Neuronal stem cell (in vitro differentiated cells): ENCODE measurements around the gene DENND2A.
A peak's percentile ranks its signal among the peaks of the same experiment; 100 is the strongest.
"Not testable (repeated sequence)": the region's sequence is repeated elsewhere in the genome, so short reads cannot be mapped to it uniquely, and the experiment has no call there.

Experiments
- DNase-seq: peaks from one replicate; pipeline ENCODE4 v3.0.0-alpha.2; 2013; ENCODE audit warnings: low spot score
- H2AFZ ChIP-seq: one replicate; pipeline ENCODE4 v1.6.1; 2013; ENCODE audit warnings: mild to moderate bottlenecking, low read length, inconsistent platforms
- H2AK5ac ChIP-seq: 2 replicates; pipeline ENCODE4 v1.6.1; 2013; ENCODE audit warnings: low read depth, mild to moderate bottlenecking, inconsistent platforms, low read length, moderate library complexity, mixed read lengths
- H2BK120ac ChIP-seq: 2 replicates; pipeline ENCODE4 v1.6.1; 2013; ENCODE audit warnings: low read depth, mild to moderate bottlenecking, inconsistent platforms, low read length, moderate library complexity, mixed read lengths
- H2BK12ac ChIP-seq: one replicate; pipeline ENCODE4 v1.6.1; 2013; ENCODE audit warnings: low read length, inconsistent platforms
- H2BK15ac ChIP-seq: 2 replicates; pipeline ENCODE4 v1.6.1; 2013; ENCODE audit warnings: mild to moderate bottlenecking, low read length, inconsistent platforms, mixed read lengths
- H2BK5ac ChIP-seq: one replicate; pipeline ENCODE4 v1.6.1; 2013; ENCODE audit warnings: inconsistent platforms, mild to moderate bottlenecking, low read length, moderate library complexity
- H3K14ac ChIP-seq: one replicate; pipeline ENCODE4 v1.6.1; 2013; ENCODE audit warnings: low read length, inconsistent platforms
- H3K18ac ChIP-seq: 2 replicates; pipeline ENCODE4 v1.6.1; 2013; ENCODE audit warnings: low read length, inconsistent platforms
- H3K23ac ChIP-seq: 2 replicates; pipeline ENCODE4 v1.6.1; 2013; ENCODE audit warnings: low read depth, mild to moderate bottlenecking, mixed read lengths, low read length, inconsistent platforms; ENCODE audit not compliant: poor library complexity
- H3K27ac ChIP-seq: replicated peaks from 3 replicates; pipeline ENCODE4 v1.5.1; 2013; ENCODE audit warnings: low read length, inconsistent platforms
- H3K27me3 ChIP-seq, 3 experiments: 2 replicates each; pipeline ENCODE4 v1.6.1; 2013; ENCODE audit warnings: low read length in 3 of 3, mild to moderate bottlenecking in 2 of 3, inconsistent platforms in 1 of 3, low read depth in 1 of 3, mixed read lengths in 1 of 3, moderate library complexity in 1 of 3; ENCODE audit not compliant: control insufficient read depth in 3 of 3, insufficient read depth in 3 of 3
- H3K36me3 ChIP-seq, 2 donors: replicated peaks in 1 of 2; 2 replicates each; pipeline ENCODE4 v1.6.1; 2013; ENCODE audit warnings: low read length in 2 of 2; ENCODE audit not compliant: control insufficient read depth in 2 of 2, insufficient read depth in 2 of 2
- H3K4ac ChIP-seq: 2 replicates; pipeline ENCODE4 v1.6.1; 2013; ENCODE audit warnings: inconsistent platforms, mild to moderate bottlenecking, low read length, moderate library complexity
- H3K4me1 ChIP-seq, 2 donors: 1 replicate in 1 of 2; 2 replicates in 1 of 2; pipeline ENCODE4 v1.6.1; 2013; ENCODE audit warnings: low read length in 2 of 2, low read depth in 1 of 2; ENCODE audit not compliant: control insufficient read depth in 2 of 2, insufficient read depth in 1 of 2
- H3K4me2 ChIP-seq: one replicate; pipeline ENCODE4 v1.6.1; 2013; ENCODE audit warnings: mild to moderate bottlenecking, low read length, inconsistent platforms; ENCODE audit not compliant: insufficient read depth, poor library complexity, severe bottlenecking
- H3K4me3 ChIP-seq, 2 donors: 2 replicates each; pipeline ENCODE4 v1.5.1; 2013; ENCODE audit warnings: low read length in 2 of 2, mild to moderate bottlenecking in 2 of 2, inconsistent platforms in 1 of 2, moderate library complexity in 1 of 2
- H3K79me1 ChIP-seq: one replicate; pipeline ENCODE4 v1.6.1; 2013; ENCODE audit warnings: low read depth, mild to moderate bottlenecking, inconsistent platforms, low read length, moderate library complexity
- H3K9ac ChIP-seq: one replicate; pipeline ENCODE4 v1.6.1; 2013; ENCODE audit warnings: mild to moderate bottlenecking, low read depth, low read length, inconsistent platforms; ENCODE audit not compliant: poor library complexity
- H3K9me3 ChIP-seq, 2 donors: replicated peaks in 1 of 2; 2 replicates each; pipeline versions ENCODE3 to v1.6.1; 2013; ENCODE audit warnings: low read length in 2 of 2, mild to moderate bottlenecking in 2 of 2, inconsistent platforms in 1 of 2, low read depth in 1 of 2, mixed read lengths in 1 of 2, moderate library complexity in 1 of 2; ENCODE audit not compliant: control insufficient read depth in 2 of 2, insufficient read depth in 1 of 2
- H4K8ac ChIP-seq: one replicate; pipeline ENCODE4 v1.6.1; 2013; ENCODE audit warnings: low read depth, mild to moderate bottlenecking, inconsistent platforms, low read length, moderate library complexity
- H4K91ac ChIP-seq: one replicate; pipeline ENCODE4 v1.6.1; 2013; ENCODE audit warnings: low read length, low read depth, mild to moderate bottlenecking, inconsistent platforms; ENCODE audit not compliant: poor library complexity
- WGBS, 2 donors: extraction: QIAGEN DNeasy Blood & Tissue Kit; methylation state at CpG; one replicate each; pipeline ENCODE4 v1.1.7; 2013; ENCODE audit warnings: missing lambda C conversion rate in 2 of 2, mixed read lengths in 1 of 2; ENCODE audit not compliant: insufficient read length in 2 of 2, insufficient replicate concordance in 1 of 2; ENCODE audit errors: extremely low coverage in 2 of 2; 5-methylcytosine and 5-hydroxymethylcytosine counted together

Gene DENND2A

GRCh38 chr7:140649556-140650205 lies 9.1 kb upstream of the DENND2A start:
- DNase-seq: no peak
- Histone ChIP-seq H3K36me3 (no peaks in the 10 kb centered on the region), H4K8ac (no peak overlapping the region)

DNA sequence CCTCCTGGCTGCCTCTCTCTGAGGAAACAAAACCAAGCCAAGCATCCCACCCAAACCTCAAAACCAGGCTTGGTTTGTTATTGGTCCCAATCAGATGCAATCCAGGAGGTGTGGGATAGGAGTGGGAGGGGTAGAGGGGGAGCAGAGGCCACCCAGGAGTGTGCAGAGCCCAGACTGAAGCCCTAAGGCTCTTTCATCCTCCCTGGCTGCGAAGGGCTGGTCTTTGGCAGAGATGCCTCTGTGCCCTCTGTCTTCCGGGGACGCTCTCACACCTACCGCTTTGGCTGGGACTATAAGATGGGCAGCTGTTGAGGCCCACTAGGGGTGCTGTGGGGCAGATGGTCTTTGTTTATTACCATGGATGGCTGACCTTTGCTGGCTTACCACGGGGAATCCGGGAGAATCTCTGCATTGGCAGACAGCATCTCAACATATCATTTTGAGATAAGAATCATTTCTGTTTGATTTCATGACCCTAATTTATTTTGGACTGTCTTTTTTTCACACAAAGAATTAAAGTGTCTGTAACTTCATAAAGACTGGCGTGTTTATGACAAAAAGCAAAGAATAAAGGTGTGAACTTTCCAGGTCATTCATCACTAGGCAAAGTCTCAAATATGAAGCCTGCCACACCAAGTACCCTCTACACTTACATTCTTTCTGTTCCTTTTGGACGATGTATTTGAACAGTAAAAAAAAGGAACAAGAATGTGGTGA lies 6.5 kb upstream of the DENND2A start:
- Histone ChIP-seq H2AK5ac (no peak overlapping the region), H3K79me1 (no peaks in the 10 kb centered on the region), H3K9me3 (no peaks in the 10 kb centered on the region), H4K91ac (no peak overlapping the region), H3K9ac (no peak overlapping the region), H2BK120ac (no peak overlapping the region), H3K4me2 (no peak overlapping the region), H2BK5ac (no peak overlapping the region), H3K4me3 (no peak overlapping the region), H2BK15ac (no peak overlapping the region), H3K23ac (no peak overlapping the region), H3K14ac (no peak overlapping the region), H2AFZ (peak overlapping the region; percentile 49), H2BK12ac (no peak overlapping the region), H3K4me1 (peaks cover 6 to 7% of the 10 kb centered on the region in 2 donors), H3K4ac (no peak overlapping the region), H3K27me3 (no peaks in the 10 kb centered on the region), H3K36me3 (no peaks in the 10 kb centered on the region), H4K8ac (no peak overlapping the region), H3K18ac (no peak overlapping the region), H3K27ac (no peak overlapping the region)
- WGBS, 2 donors: no CpG with 5 or more reads among the region's 8 CpGs
- no peak for DNase-seq

More at GRCh38 chr7:140649556-140650205, 9.1 kb upstream of the DENND2A start:
- no peaks in the 10 kb centered on the region for H3K27me3 ChIP-seq
- H3K9me3 ChIP-seq: no peaks in the 10 kb centered on the region
- no peak overlapping the region for H3K4me2 ChIP-seq
- H2BK120ac ChIP-seq: peak overlapping the region; percentile 34
- H3K4me3 ChIP-seq: no peak overlapping the region
- H2AK5ac ChIP-seq: no peak overlapping the region
- no peak overlapping the region for H3K23ac ChIP-seq
- no peak overlapping the region for H3K18ac ChIP-seq
- no peak overlapping the region for H3K9ac ChIP-seq
- no peak overlapping the region for H4K91ac ChIP-seq
- H2BK5ac ChIP-seq: no peak overlapping the region
- H3K79me1 ChIP-seq: no peaks in the 10 kb centered on the region
- WGBS, 2 donors: no CpG with 5 or more reads among the region's 6 CpGs
- no peak overlapping the region for H2BK12ac ChIP-seq
- H3K4ac ChIP-seq: no peak overlapping the region
- H3K4me1 ChIP-seq: peaks cover 6 to 8% of the 10 kb centered on the region in 2 donors
- no peak overlapping the region for H2AFZ ChIP-seq
- H3K27ac ChIP-seq: no peak overlapping the region
- H3K14ac ChIP-seq: no peak overlapping the region
- H2BK15ac ChIP-seq: no peak overlapping the region

DNA sequence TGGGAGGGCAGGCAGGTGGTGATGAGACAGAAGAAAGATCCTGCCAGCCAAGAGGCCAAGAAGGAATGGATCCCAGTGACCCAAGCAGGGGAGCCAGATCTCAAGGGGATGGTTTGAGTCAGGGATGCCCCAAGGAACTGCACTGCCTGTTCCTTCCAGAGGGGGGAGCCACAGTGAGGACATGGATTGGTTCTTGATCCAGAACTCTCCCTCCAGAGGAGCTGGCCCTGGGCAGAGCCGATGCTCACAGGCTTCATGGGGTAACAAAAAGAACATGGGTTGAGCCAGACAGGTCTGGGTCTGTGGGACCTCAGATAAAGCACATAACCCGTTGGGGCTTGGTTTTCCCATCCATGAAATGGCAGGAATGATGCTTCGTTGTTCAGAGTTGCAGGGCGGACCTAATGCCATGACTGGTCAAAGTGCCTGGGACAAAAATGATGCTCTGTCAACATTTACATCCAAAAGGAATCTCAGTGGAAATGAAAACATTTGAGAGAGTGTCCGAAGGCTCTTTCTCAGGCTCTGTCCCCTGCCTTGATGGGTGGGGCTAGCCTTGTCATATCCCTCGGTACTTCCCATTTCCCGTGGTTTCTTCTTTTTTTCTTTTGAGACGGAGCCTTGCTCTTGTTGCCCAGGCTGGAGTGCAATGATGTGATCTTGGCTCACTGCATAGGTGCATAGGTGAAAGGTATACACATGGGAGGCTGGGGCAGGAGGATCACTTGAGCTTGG lies 4.7 kb upstream of the DENND2A start:
- H3K79me1 ChIP-seq: no peaks in the 10 kb centered on the region
- no peak overlapping the region for H3K4ac ChIP-seq
- H3K9me3 ChIP-seq: no peaks in the 10 kb centered on the region
- no peak overlapping the region for H3K4me2 ChIP-seq
- no peak overlapping the region for H3K9ac ChIP-seq
- no peak overlapping the region for H3K4me3 ChIP-seq
- H3K27ac ChIP-seq: no peak overlapping the region
- H3K27me3 ChIP-seq: no peaks in the 10 kb centered on the region
- H2BK5ac ChIP-seq: no peak overlapping the region
- H3K14ac ChIP-seq: no peak overlapping the region
- no peak overlapping the region for H2AFZ ChIP-seq
- H3K18ac ChIP-seq: no peak overlapping the region
- H4K8ac ChIP-seq: no peak overlapping the region
- H3K36me3 ChIP-seq: no peaks in the 10 kb centered on the region
- H3K23ac ChIP-seq: no peak overlapping the region
- peaks cover 13 to 14% of the 10 kb centered on the region in 2 donors for H3K4me1 ChIP-seq
- no peak overlapping the region for H2BK15ac ChIP-seq
- no peak for DNase-seq
- H4K91ac ChIP-seq: no peak overlapping the region
- no peak overlapping the region for H2BK120ac ChIP-seq
- H2BK12ac ChIP-seq: no peak overlapping the region
- WGBS, 2 donors: no CpG with 5 or more reads among the region's 8 CpGs
- no peak overlapping the region for H2AK5ac ChIP-seq

- not testable (repeated sequence) for H2BK15ac ChIP-seq, H2AFZ ChIP-seq, H3K9me3 ChIP-seq, H2BK120ac ChIP-seq, H3K27ac ChIP-seq, H3K23ac ChIP-seq, H3K79me1 ChIP-seq, H3K4ac ChIP-seq, H2AK5ac ChIP-seq, H3K14ac ChIP-seq, DNase-seq, H4K91ac ChIP-seq, H3K4me2 ChIP-seq, H2BK5ac ChIP-seq, H3K9ac ChIP-seq, H3K4me3 ChIP-seq, H2BK12ac ChIP-seq, H3K27me3 ChIP-seq, H4K8ac ChIP-seq, H3K36me3 ChIP-seq, H3K18ac ChIP-seq
- no CpG with 5 or more reads among the region's 13 CpGs for WGBS, 2 donors
- H3K4me1 ChIP-seq: peaks cover 14 to 16% of the 10 kb centered on the region in 2 donors
Observed at GRCh38 chr7:140644761-140645160, 4.1 kb upstream of the DENND2A start.
